HG02943 (cell line): ENCODE results near the gene IL21R.
"Not testable (repeated sequence)": the region's sequence is repeated elsewhere in the genome, so short reads cannot be mapped to it uniquely, and the experiment has no call there.

Experiments used
- ATAC-seq: cut with Tn5 transposase; IDR thresholded peaks from one replicate; pipeline ENCODE4 v1.9.1; 2021; ENCODE audit warnings: mild to moderate bottlenecking, low read depth, moderate library complexity; ENCODE audit not compliant: unreplicated experiment

Gene IL21R

GRCh38 chr16:27425961-27426360 lies 24.0 kb downstream of the IL21R start:
- ATAC-seq: no peak

DNA sequence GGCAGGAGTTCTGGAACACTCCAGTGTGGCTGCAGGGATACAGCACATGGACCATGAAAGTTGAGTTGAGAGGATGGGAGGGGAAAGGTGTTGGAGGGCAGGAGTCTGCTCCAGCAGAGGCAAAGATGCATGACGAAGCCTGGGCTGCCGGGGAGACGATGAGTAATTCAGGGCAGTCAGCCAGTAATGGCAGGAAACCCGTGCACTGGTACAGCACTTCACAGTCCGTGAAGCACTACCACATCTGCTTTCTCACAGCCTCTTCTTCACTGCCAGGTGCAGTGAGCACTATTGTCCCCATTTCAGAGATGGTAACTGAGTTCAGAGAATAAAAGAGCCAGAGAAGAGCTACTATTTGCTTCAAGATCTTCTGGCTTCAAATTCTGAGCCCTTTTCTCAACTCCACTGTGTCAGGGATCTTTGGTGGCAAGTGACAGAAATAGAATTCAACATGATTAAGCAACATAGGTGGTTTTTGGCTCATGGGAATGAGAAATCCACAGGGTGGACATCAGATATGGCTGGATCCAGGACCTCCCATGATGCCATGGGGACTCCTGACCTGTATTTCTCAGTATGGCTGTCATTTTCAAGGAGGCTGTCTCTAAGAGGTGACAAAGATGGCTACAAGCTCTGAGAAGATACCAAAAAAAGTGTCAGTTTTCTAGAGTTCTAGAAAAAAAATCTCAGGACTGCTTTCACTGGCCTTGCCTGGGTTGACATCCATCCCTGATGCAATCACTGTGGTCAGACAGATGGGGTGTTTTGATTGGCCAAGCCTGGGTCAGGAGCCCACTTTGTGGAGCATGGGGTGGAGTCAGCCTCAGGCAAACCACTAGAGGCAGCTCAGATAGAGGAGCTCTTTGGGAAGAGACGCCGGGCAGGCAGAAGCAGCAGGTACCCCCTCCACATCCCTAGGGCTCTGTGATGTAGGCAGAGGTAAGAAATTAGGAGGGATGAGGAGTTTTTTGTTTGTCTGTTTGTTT lies 24.7 kb downstream of the IL21R start:
- peak; percentile 71 for ATAC-seq

DNA sequence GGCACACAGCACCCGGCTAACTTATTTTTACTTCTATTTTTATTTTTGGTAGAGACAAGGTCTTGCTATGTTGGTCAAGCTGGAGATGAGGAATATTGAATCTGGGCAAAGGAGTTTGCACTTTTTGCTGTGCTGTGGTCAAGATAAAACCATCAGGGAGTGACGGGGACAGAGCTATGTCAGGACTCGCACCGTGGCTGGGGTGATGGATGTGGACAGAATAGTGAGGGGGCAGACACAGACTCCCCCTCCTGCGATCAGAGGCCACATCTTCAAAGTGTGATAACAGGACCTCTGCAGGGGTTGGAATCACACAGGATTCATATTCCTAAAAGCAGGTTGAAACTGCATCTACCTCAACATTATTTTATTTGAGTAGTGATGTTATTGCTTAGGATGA lies 25.6 kb downstream of the IL21R start:
- no peak for ATAC-seq

DNA sequence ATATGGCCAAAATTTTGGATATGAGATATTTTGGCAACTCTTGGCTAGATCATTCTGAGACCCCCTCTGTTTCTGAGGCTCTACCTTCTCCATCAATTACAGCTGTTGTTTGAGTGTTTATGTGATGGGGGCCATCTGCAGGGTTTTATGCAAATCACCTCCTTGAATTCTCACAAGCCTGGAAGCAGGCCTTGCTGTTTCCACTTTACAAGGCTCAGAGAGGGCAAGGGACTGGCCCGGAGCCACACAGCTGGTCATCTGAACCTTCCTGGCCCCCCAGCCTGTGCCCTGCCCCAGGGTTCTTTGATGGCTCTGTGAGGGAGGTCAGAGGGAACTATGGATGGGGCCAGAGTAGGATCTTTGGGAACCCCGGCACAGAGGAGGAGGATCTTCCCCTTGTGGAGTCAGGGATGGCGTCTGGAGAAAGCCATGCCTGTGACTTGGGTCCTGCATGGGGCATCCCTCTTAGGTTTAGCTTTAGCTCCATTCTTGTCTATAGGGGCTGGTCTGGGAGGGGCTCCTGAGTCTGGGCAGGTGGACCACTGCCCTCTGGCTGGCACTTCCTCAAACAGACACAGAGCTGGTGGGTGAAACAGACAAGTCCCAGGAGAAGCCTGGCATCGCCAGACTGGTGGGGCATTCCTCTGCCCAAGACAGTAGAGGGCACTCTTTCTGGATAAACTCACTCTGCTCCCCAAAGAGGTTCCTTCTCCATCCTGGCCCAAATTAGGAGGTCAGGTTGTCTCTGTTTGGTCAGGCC lies 26.2 kb downstream of the IL21R start:
- no peak for ATAC-seq

DNA sequence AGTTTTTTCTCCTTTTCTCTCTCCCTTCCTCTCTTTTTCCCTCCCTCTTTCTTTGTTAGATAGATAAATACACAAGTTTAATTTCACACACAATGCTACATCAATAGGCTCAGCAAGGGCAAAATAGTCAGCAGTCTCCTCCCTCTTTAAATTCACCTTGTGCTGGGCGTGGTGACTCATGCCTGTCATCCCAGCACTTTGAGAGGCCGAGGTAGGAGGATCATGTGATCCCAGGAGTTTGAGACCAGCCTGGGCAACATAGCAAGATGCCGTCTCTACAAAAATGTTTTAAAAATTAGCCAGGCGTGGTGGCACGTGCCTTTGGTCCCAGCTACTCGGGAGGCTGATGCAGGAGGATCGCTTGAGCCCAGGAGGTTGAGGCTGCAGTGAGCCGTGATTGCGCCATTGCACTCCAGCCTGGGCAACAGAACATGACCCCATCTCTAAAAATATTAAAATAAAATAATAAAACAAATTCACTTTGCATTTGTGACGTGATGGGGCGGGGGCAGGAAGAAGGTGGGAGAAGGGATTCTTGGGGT lies 27.4 kb downstream of the IL21R start:
- no peak for ATAC-seq

GRCh38 chr16:27429981-27430441 lies 28.0 kb downstream of the IL21R start:
- ATAC-seq: no peak

DNA sequence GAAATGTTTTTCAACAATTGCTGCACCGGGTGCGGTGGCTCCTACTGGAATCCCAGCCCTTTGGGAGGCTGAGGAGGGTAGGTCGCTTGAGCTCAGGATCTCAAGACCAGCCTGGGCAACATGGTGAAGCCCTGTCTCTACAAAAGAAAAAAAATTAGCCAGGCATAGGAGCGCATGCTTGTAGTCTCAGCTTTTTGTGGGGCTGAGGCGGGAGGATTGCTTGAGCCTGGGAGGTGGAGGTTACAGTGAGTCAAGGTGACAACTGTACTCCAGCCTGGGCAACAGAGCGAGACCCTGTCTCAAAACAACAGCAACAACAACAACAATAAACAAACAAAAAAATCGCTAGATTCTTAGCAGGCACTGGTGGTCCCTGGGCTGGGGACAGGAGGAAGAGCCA lies 28.5 kb downstream of the IL21R start:
- ATAC-seq: no peak

DNA sequence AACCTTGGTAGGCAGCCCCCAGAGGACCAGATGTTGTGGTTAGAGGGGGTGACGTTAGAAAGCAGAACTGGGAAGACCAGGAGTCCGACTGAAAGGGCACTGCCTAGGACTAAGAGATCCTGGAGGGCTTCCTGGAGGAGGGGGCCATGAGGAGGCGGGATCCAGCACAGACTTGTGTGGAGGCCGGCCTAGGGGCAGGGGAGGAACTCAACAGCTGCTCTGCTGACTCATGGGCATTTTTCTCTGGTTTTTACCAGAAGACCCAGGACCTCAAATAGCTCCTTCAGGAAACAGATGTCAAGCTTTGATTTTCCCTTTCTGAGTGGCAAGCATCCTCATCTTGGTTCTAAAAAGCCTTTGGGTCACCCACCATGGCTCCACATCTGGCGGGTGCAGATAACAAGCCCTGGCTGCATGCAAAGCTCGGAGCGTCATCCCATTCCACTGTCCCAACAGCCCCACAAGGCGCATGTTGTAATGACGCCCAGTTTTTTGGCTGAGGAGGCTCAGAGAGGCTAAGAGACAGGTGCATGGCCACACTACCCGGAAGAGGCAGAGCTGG lies 29.0 kb downstream of the IL21R start:
- ATAC-seq: no peak

DNA sequence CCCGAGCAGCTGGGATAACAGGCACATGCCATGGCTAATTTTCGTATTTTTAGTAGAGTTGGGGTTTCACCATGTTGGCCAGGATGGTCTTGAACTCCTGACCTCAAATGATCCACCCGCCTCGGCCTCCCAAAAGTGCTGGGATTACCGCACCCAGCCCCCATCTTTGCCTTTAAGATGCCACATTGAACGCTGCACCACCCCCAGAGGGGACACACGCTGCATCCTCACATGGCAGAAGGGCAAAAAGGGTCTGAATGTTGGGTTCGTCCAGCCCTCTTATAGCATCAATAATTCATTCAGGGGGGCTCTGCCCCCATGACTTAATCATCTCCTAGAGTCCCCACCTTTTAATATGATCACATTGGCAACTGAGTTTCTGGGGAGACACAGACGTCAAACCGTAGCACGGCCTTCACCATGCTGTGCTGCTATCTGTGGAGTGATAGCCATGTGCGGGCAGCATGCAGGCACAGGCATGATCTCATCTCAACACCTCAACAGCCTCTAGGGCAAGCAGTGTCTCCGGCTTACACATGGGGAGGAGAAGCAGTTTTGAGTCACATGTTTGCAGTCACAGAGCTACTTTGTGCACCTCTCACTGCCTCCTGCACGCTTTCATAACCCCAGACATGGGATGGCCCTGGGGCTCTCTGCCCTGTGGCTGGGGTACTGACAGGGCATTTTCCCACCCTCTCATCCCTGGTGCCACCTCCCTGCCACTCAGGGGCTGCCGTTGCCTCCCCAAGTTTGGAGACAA lies 30.0 kb downstream of the IL21R start:
- no peak for ATAC-seq

DNA sequence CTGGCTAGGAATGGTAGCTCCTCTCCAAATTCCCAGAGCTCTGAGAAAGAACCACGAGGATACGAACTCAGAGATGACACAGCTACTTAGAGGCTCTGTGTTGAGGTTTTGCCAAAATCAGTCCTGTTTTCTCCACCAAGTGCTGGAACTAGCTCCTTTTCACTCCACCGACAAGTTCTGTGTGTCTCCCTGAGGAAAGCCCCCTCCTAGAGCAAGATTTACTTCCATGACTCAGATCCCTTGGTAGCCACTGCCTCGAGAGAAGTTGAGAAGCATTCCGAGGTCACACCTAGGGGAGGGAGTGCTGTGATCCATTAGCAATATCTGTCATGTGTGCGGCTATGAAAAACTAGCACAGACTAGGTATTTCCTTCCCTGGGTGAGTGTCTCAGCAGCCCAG lies 30.6 kb downstream of the IL21R start:
- ATAC-seq: no peak

GRCh38 chr16:27433191-27433590 lies 31.2 kb downstream of the IL21R start:
- not testable (repeated sequence) for ATAC-seq

GRCh38 chr16:27433636-27434035 lies 31.7 kb downstream of the IL21R start:
- ATAC-seq: no peak

DNA sequence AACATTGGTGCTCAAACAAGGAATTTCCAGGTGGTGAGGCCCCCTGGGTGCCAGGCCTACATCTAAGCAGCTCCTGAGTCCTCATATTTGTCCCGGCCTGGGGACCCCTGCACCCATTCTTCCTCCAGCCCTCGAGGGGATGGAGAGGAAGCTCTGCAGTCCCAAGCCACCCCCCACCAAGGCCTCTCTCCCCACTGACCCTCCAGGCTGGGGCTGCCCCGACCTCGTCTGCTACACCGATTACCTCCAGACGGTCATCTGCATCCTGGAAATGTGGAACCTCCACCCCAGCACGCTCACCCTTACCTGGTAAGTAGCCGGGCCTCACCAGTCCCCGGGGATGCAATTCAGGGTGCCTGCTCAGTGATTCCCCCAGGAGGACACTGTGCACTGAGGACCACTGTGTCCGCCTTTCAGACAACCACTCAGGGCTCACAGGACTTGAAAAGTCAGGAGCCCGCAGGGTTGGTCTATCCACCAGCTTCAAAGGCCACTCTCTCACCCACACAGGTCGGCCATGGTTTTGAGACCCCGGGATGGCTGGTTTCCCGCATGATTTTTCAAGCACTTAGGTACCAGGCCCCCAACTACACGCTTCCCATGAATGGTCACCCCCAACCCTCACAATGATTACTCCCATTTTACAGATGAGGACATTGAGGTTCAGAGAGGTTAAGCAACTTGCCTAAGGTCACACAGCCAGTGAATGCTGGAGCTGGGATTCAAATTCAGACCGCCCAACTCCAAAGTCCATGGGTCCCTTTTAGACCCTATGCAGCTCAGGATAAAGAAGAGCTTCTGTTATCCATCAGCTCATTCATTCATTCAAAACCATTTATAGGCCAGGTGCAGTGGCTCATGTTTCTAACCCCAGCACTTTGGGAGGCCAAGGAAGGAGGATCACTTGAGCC lies 32.4 kb downstream of the IL21R start:
- no peak for ATAC-seq

DNA sequence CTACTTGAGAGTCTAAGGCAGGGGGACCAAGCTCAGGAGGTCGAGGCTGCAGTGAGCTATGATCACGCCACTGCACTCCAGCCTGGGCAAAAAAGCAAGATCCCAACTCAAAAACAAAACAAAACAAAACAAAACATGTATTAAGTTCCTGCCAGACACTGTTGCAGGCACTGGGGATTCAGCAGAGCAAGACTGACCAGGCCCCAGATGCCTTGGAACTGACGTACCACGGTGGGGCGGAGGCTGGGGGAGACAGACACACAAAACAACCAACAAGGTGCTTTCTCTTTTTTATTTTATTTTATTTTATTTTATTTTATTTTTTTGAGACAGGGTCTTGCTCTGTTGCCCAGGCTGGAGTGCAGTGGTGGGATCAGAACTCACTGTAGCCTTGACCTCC lies 33.2 kb downstream of the IL21R start:
- ATAC-seq: not testable (repeated sequence)

GRCh38 chr16:27436065-27436464 lies 34.1 kb downstream of the IL21R start:
- ATAC-seq: no peak

GRCh38 chr16:27436921-27437650 lies 35.1 kb downstream of the IL21R start:
- no peak for ATAC-seq

GRCh38 chr16:27437946-27438345 lies 36.0 kb downstream of the IL21R start:
- ATAC-seq: no peak

- ATAC-seq: no peak
These were observed 37.5 kb downstream of the IL21R start for GRCh38 chr16:27439271-27440018.
